GM23338 (cell line): Measurements from ENCODE around the gene PYGO2.

ENCODE experiments used
- POLR2AphosphoS5 ChIP-seq: IDR thresholded peaks from 2 replicates; pipeline ENCODE4 v1.6.1; 2016; ENCODE audit warnings: antibody characterized with exemption, low read depth
- REST ChIP-seq: IDR thresholded peaks from one replicate; pipeline ENCODE4 v1.6.1; 2018; ENCODE audit warnings: antibody characterized with exemption; ENCODE audit not compliant: unreplicated experiment
- STAT1 ChIP-seq: IDR thresholded peaks from one replicate; pipeline ENCODE4 v1.6.1; 2016; ENCODE audit warnings: antibody characterized with exemption; ENCODE audit not compliant: unreplicated experiment
- TF ChIP-seq, protein P1 (sequence below), 2 experiments: fragments of 200-600 bp in 1 of 2; sonication (generic) in 1 of 2; conservative IDR thresholded peaks; 2 replicates each; pipeline versions ENCODE4 v1.5.1 to v1.6.1; 2016 to 2017; ENCODE audit warnings: antibody characterized with exemption in 2 of 2, low read depth in 2 of 2, mild to moderate bottlenecking in 2 of 2, moderate library complexity in 1 of 2

DNA sequence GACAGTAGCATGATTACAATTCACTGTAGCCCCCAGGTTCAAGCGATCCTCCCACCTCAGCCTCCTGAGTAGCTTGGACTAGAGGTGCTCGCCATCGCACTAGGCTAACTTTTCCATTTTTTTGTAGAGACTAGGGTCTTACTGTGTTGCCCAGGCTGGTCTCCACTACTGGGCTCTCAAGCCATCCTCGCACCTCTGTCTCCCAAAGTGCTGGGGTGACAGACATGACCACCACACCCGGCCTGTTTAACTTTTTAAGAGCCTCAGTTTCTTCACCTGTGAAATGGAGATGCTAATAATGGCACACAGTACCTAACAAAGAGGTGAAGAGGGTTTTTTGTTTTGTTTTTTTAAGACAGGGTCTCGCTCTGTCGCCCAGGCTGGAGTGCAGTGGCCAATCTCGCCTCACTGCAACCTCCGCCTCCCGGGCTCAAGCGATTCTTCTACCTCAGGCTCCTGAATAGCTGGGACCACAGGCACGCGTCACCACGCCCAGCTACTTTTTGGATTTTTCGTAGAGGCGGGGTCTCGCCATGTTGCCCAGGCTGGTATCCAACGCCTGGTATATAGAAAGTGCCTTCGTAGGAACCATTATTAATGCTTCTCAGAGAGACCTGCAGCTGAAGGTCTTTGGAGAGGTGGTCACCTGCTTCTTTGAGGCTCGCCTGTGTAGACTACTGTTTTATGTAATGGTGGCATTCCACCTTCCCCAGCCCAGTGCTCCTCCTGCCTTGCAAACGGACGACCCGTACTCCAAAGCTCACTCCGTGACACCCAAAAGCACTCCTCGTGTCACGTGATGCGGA, 25.6 kb downstream of the PYGO2 start:
- TF ChIP-seq, protein P1, sequence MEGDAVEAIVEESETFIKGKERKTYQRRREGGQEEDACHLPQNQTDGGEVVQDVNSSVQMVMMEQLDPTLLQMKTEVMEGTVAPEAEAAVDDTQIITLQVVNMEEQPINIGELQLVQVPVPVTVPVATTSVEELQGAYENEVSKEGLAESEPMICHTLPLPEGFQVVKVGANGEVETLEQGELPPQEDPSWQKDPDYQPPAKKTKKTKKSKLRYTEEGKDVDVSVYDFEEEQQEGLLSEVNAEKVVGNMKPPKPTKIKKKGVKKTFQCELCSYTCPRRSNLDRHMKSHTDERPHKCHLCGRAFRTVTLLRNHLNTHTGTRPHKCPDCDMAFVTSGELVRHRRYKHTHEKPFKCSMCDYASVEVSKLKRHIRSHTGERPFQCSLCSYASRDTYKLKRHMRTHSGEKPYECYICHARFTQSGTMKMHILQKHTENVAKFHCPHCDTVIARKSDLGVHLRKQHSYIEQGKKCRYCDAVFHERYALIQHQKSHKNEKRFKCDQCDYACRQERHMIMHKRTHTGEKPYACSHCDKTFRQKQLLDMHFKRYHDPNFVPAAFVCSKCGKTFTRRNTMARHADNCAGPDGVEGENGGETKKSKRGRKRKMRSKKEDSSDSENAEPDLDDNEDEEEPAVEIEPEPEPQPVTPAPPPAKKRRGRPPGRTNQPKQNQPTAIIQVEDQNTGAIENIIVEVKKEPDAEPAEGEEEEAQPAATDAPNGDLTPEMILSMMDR (conservative IDR thresholded peaks at IDR 0.05; ENCODE audit: low read depth in 2 of 2), result no peak
- no peak for TF ChIP-seq POLR2AphosphoS5
- no peak for TF ChIP-seq REST
- no peak for TF ChIP-seq STAT1
